OCI-LY1 (cell line): ENCODE results near the gene ZXDB.

ENCODE experiments used
- H2AFZ ChIP-seq: fragments of 200-600 bp; sonication (generic), shearing (Covaris generic); 2 replicates; pipeline ENCODE4 v1.6.0; 2014; ENCODE audit warnings: antibody characterized with exemption, mild to moderate bottlenecking, low read length
- H3F3A ChIP-seq: fragments of 200-600 bp; sonication (generic), shearing (Covaris generic); 2 replicates; pipeline ENCODE4 v1.6.0; 2014; ENCODE audit warnings: mild to moderate bottlenecking, antibody characterized with exemption, low read length, moderate library complexity; ENCODE audit not compliant: insufficient read depth
- H3K27ac ChIP-seq: fragments of 200-600 bp; sonication (generic); 2 replicates; pipeline ENCODE4 v1.5.1; 2014; ENCODE audit warnings: low read length, mixed run types, mild to moderate bottlenecking, low read depth; ENCODE audit not compliant: poor library complexity, severe bottlenecking
- H3K27me3 ChIP-seq: fragments of 200-600 bp; sonication (generic); 2 replicates; pipeline ENCODE4 v1.6.0; 2014; ENCODE audit warnings: antibody characterized with exemption, mild to moderate bottlenecking, low read length, moderate library complexity; ENCODE audit not compliant: insufficient read depth
- H3K36me3 ChIP-seq: fragments of 200-600 bp; sonication (generic); 2 replicates; pipeline ENCODE4 v1.6.1; 2014; ENCODE audit warnings: mild to moderate bottlenecking, antibody characterized with exemption, low read length, moderate library complexity, mixed read lengths; ENCODE audit not compliant: insufficient read depth
- H3K4me1 ChIP-seq: fragments of 200-600 bp; sonication (generic); 2 replicates; pipeline ENCODE4 v1.5.1; 2014; ENCODE audit warnings: mild to moderate bottlenecking, low read length, moderate library complexity; ENCODE audit not compliant: insufficient read depth, severe bottlenecking
- H3K4me2 ChIP-seq: fragments of 200-600 bp; sonication (generic), shearing (Covaris generic); 2 replicates; pipeline ENCODE4 v1.6.1; 2014; ENCODE audit warnings: low read length
- H3K4me3 ChIP-seq: fragments of 200-600 bp; sonication (generic); 2 replicates; pipeline ENCODE4 v1.5.1; 2014; ENCODE audit warnings: low read length, low read depth, mild to moderate bottlenecking, mixed read lengths; ENCODE audit not compliant: poor library complexity, severe bottlenecking
- H3K79me2 ChIP-seq: fragments of 200-600 bp; shearing (Covaris generic); 2 replicates; pipeline ENCODE4 v1.6.1; 2016; ENCODE audit warnings: mixed run types, low read length, mixed read lengths; ENCODE audit not compliant: insufficient read depth
- H3K9ac ChIP-seq: fragments of 200-600 bp; sonication (generic), shearing (Covaris generic); 2 replicates; pipeline ENCODE4 v1.6.1; 2014; ENCODE audit warnings: mild to moderate bottlenecking, low read length, mixed read lengths
- H3K9me2 ChIP-seq: fragments of 200-600 bp; sonication (generic), shearing (Covaris generic); 2 replicates; pipeline ENCODE4 v1.6.1; 2014; ENCODE audit warnings: low read depth, mild to moderate bottlenecking, low read length, mixed read lengths
- H3K9me3 ChIP-seq: fragments of 200-600 bp; shearing (Covaris generic); 2 replicates; pipeline ENCODE4 v1.6.1; 2014; ENCODE audit warnings: low read length, mixed read lengths
- H4K20me1 ChIP-seq: fragments of 200-600 bp; sonication (generic), shearing (Covaris generic); 2 replicates; pipeline ENCODE4 v1.6.0; 2016; ENCODE audit warnings: mild to moderate bottlenecking, low read length; ENCODE audit not compliant: insufficient read depth
- CTCF ChIP-seq: fragments of 200-600 bp; sonication (generic), shearing (Covaris generic); IDR thresholded peaks from 2 replicates; pipeline ENCODE4 v1.5.1; 2017; ENCODE audit warnings: mild to moderate bottlenecking, antibody characterized with exemption, low read length, moderate library complexity, mixed read lengths
- EZH2 ChIP-seq: fragments of 200-600 bp; sonication (generic), shearing (Covaris generic); IDR thresholded peaks from 2 replicates; pipeline ENCODE4 v1.8.0; 2017; ENCODE audit warnings: borderline replicate concordance, mixed run types, mild to moderate bottlenecking, antibody characterized with exemption, low read length, moderate library complexity, mixed read lengths

ZXDB gene

GRCh38 chrX:57583477-57583876 is 8.3 kb upstream of the ZXDB start:
- TF ChIP-seq CTCF = no peak
- no peak for TF ChIP-seq EZH2
- H3K27me3 ChIP-seq = no peaks in the 10 kb centered on the region
- no peaks in the 10 kb centered on the region for H3K9me3 ChIP-seq
- H3K79me2 ChIP-seq = no peaks in the 10 kb centered on the region
- peaks cover 7% of the 10 kb centered on the region for H3K4me1 ChIP-seq
- H3K9ac ChIP-seq = no peak overlapping the region
- H3K27ac ChIP-seq = no peak overlapping the region
- no peak overlapping the region for H3K4me3 ChIP-seq
- no peaks in the 10 kb centered on the region for H3F3A ChIP-seq
- H2AFZ ChIP-seq = no peak overlapping the region
- no peaks in the 10 kb centered on the region for H3K36me3 ChIP-seq
- no peak overlapping the region for H3K4me2 ChIP-seq
- H3K9me2 ChIP-seq = no peaks in the 10 kb centered on the region
- no peaks in the 10 kb centered on the region for H4K20me1 ChIP-seq

GRCh38 chrX:57586360-57586759 is 5.5 kb upstream of the ZXDB start:
- Histone ChIP-seq H3K36me3 (no peaks in the 10 kb centered on the region), H3K27me3 (no peaks in the 10 kb centered on the region), H3K4me3 (no peak overlapping the region), H3K4me2 (no peak overlapping the region), H2AFZ (no peak overlapping the region), H3K79me2 (no peaks in the 10 kb centered on the region), H3K9me3 (no peaks in the 10 kb centered on the region), H3K9ac (no peak overlapping the region), H3F3A (no peaks in the 10 kb centered on the region), H3K4me1 (peaks cover 13% of the 10 kb centered on the region), H4K20me1 (no peaks in the 10 kb centered on the region), H3K27ac (no peak overlapping the region), H3K9me2 (no peaks in the 10 kb centered on the region)
- TF ChIP-seq EZH2 (no peak), CTCF (no peak)

GRCh38 chrX:57587062-57587461 is 4.7 kb upstream of the ZXDB start:
- H3K4me3 ChIP-seq = no peak overlapping the region
- no peak overlapping the region for H3K27ac ChIP-seq
- no peaks in the 10 kb centered on the region for H3K9me2 ChIP-seq
- TF ChIP-seq CTCF (no peak), EZH2 (no peak)
- H3K36me3 ChIP-seq = no peaks in the 10 kb centered on the region
- H3K9me3 ChIP-seq = no peaks in the 10 kb centered on the region
- H3K79me2 ChIP-seq = no peaks in the 10 kb centered on the region
- no peaks in the 10 kb centered on the region for H4K20me1 ChIP-seq
- no peak overlapping the region for H3K9ac ChIP-seq
- no peaks in the 10 kb centered on the region for H3K27me3 ChIP-seq
- H2AFZ ChIP-seq = no peak overlapping the region
- H3K4me2 ChIP-seq = no peak overlapping the region
- H3K4me1 ChIP-seq = peaks cover 16% of the 10 kb centered on the region
- H3F3A ChIP-seq = no peaks in the 10 kb centered on the region
